Measurements from ENCODE around the gene GRK1. TPM values are rescaled to one million over a fixed set of nuclear protein-coding genes. Genes with fewer than 3 reads are reported as not detected.

Gene GRK1
- total and polyA plus RNA-seq, 2 of the 13 experiments (the other 11 are each of a cell fraction or from before 2014, with no cell fraction given): 0.07 to 0.12 TPM

- Histone ChIP-seq H3K27me3 (ENCODE audit: control insufficient read depth in 1 of 2, insufficient read depth in 2 of 2, low read length in 2 of 2) (no peaks in the 10 kb centered on the region), H3K27ac (ENCODE audit: extremely low read length, insufficient read depth, low read length) (no peak overlapping the region), H3K36me3 (replicated peaks in 1 of 2; ENCODE audit: control insufficient read depth in 1 of 2, insufficient read depth in 2 of 2, low read length in 2 of 2) (no peaks in the 10 kb centered on the region), H3K4me3 (replicated peaks in 1 of 3; ENCODE audit: insufficient read depth in 1 of 3, low read depth in 2 of 3, low read length in 3 of 3) (no peak overlapping the region), H3K4me1 (ENCODE audit: insufficient read depth, low read length) (no peaks in the 10 kb centered on the region), H3K79me2 (ENCODE audit: insufficient read depth, low read length) (no peaks in the 10 kb centered on the region), H3K9me3 (ENCODE audit: low read length) (no peaks in the 10 kb centered on the region), H4K20me1 (ENCODE audit: insufficient read depth, low read length) (no peaks in the 10 kb centered on the region), H3K4me2 (ENCODE audit: low read depth, low read length) (no peak overlapping the region), H2AFZ (ENCODE audit: low read length) (no peak overlapping the region), H3K9ac (ENCODE audit: insufficient read depth, low read depth, low read length) (no peak overlapping the region)
- intact Hi-C loops (cut with micrococcal nuclease; ENCODE audit: unreplicated experiment): no loop called here
- ATAC-seq (no peak; the same call in 2 of the 3 replicates), DNase-seq (ENCODE audit: low spot score) (no peak), FAIRE-seq (no peak)
- no TSS peak for BruUV-seq (replicated peaks)
- in situ Hi-C loops (cut with HindIII; ENCODE audit: extremely low pct_ligation_motif_present, low pct_unique_long_range_greater_than_20kb): no loop called here
- ChIA-PET CTCF (ENCODE audit: low intra/inter-chr PET ratio, low total read pairs) (no interaction called here), POLR2A (no interaction called here)
- TF ChIP-seq, protein P1, sequence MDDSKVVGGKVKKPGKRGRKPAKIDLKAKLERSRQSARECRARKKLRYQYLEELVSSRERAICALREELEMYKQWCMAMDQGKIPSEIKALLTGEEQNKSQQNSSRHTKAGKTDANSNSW (CRISPR knock-in tag; IDR thresholded peaks at IDR 0.05; ENCODE audit: borderline replicate concordance): no peak
- peak; percentile 21 for TF ChIP-seq AGO2 (optimal IDR thresholded peaks at IDR 0.05; ENCODE audit: low read depth, low read length)
- TF ChIP-seq ZNF816 (CRISPR knock-in tag; IDR thresholded peaks at IDR 0.05; ENCODE audit: borderline replicate concordance): no peak
- no peak for TF ChIP-seq ZNF468 (CRISPR knock-in tag; IDR thresholded peaks at IDR 0.05)
- WGBS (ENCODE audit: low lambda C conversion rate): 97% methylated on average over 9 of the region's 10 CpGs
Observed at GRCh38 chr13:113646921-113647340, 20.1 kb upstream of the GRK1 start.

DNA sequence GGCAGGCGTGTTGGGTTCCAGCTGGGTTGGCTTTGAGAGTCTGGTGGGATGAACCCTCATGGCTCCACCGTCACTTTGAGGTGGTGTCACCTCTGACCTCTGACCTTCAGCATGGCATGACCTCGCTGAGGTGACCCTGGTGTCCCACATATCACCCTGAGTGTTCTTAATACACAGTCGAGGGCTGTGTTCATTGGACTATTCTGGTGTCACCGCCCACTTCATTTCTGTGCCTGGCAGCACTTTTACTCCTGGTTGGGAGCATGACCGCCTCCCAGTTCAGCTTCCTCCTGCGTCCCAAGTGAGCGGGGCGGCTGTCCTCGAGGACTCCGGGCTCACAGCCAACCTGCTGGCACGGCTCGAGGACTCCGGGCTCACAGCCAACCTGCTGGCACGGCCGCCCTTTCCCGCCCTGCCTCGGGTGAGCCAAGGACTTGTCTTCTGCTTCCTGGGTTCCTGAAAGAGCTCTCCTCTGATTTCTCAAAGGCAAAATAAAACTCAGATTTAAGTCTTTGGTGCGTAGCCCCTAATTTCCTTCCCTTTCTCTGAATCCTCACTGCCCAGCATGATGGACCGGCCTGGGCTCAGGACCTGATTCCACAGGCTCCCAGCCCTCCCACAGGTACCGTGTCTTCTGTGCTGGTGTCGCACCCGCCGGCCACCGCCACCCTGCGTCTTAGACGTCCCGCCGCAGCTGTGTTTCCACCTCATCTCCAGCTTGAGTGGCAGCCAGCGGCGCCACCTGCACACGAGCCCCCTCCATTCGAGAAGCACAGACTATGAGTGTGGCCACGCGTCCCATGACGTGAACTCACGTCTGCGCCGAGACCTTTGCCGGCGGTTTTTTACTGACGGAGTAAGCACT, 19.4 kb upstream of the GRK1 start:
- 84% methylated on average over 40 of the region's 42 CpGs for WGBS (ENCODE audit: low lambda C conversion rate)
- in situ Hi-C loops (cut with HindIII; ENCODE audit: extremely low pct_ligation_motif_present, low pct_unique_long_range_greater_than_20kb): no loop called here
- H3K9me3 ChIP-seq (ENCODE audit: low read length): no peaks in the 10 kb centered on the region
- BruUV-seq (replicated peaks): no TSS peak
- H4K20me1 ChIP-seq (ENCODE audit: insufficient read depth, low read length): no peaks in the 10 kb centered on the region
- H3K4me2 ChIP-seq (ENCODE audit: low read depth, low read length): no peak overlapping the region
- no peaks in the 10 kb centered on the region for H3K27me3 ChIP-seq (ENCODE audit: control insufficient read depth in 1 of 2, insufficient read depth in 2 of 2, low read length in 2 of 2)
- H2AFZ ChIP-seq (ENCODE audit: low read length): no peak overlapping the region
- H3K9ac ChIP-seq (ENCODE audit: insufficient read depth, low read depth, low read length): no peak overlapping the region
- H3K79me2 ChIP-seq (ENCODE audit: insufficient read depth, low read length): no peaks in the 10 kb centered on the region
- intact Hi-C loops (cut with micrococcal nuclease; ENCODE audit: unreplicated experiment): no loop called here
- no peak overlapping the region for H3K27ac ChIP-seq (ENCODE audit: extremely low read length, insufficient read depth, low read length)
- FAIRE-seq (no peak), ATAC-seq (peak; percentile 13; the same call in 2 of the 3 replicates), DNase-seq (ENCODE audit: low spot score) (no peak)
- POLR2A ChIA-PET: no interaction called here
- no peaks in the 10 kb centered on the region for H3K4me1 ChIP-seq (ENCODE audit: insufficient read depth, low read length)
- CTCF ChIA-PET (ENCODE audit: low intra/inter-chr PET ratio, low total read pairs): no interaction called here
- H3K4me3 ChIP-seq (replicated peaks in 1 of 3; ENCODE audit: insufficient read depth in 1 of 3, low read depth in 2 of 3, low read length in 3 of 3): no peak overlapping the region
- no peaks in the 10 kb centered on the region for H3K36me3 ChIP-seq (replicated peaks in 1 of 2; ENCODE audit: control insufficient read depth in 1 of 2, insufficient read depth in 2 of 2, low read length in 2 of 2)
- no peak for TF ChIP-seq ZNF354B (CRISPR knock-in tag; IDR thresholded peaks at IDR 0.05)
- no peak for TF ChIP-seq NPAS2 (CRISPR knock-in tag; IDR thresholded peaks at IDR 0.05; ENCODE audit: borderline replicate concordance)

All from HepG2 (cell line).